Transverse colon (tissue), 4 donors: Measurements from ENCODE around the gene TMEM187. TPM values are rescaled to one million over a fixed set of nuclear protein-coding genes. Genes with fewer than 3 reads are reported as not detected.

Source experiments
- DNase-seq: peaks from one replicate; pipeline ENCODE4 v3.0.0-alpha.2; 2019
- H3K27ac ChIP-seq, 4 donors: fragments of 200-600 bp; sonication (generic); 2 replicates each; pipeline ENCODE4 v1.5.1; 2016 to 2018; ENCODE audit warnings: inconsistent platforms in 4 of 4
- H3K27me3 ChIP-seq: fragments of 200-600 bp; sonication (generic); 2 replicates; pipeline ENCODE4 v1.5.1; 2017; ENCODE audit warnings: inconsistent platforms
- H3K36me3 ChIP-seq, 4 donors: fragments of 200-600 bp; sonication (generic); 2 replicates each; pipeline ENCODE4 v1.5.1; 2017 to 2019; ENCODE audit warnings: inconsistent platforms in 4 of 4
- H3K4me1 ChIP-seq, 4 donors: fragments of 200-600 bp; sonication (generic); 2 replicates each; pipeline ENCODE4 v1.5.1; 2017 to 2020; ENCODE audit warnings: inconsistent platforms in 4 of 4
- H3K4me3 ChIP-seq, 4 donors: fragments of 200-600 bp; sonication (generic); 1 replicate in 1 of 4; 2 replicates in 3 of 4; pipeline versions ENCODE4 v1.5.1 to v1.6.1; 2017 to 2019; ENCODE audit warnings: inconsistent platforms in 4 of 4
- H3K9me3 ChIP-seq, 2 donors: fragments of 200-600 bp; sonication (generic); 2 replicates each; pipeline ENCODE4 v1.5.1; 2017 to 2019; ENCODE audit warnings: inconsistent platforms in 2 of 2
- CTCF ChIP-seq, 5 experiments: fragments of 200-600 bp in 3 of 5; fragments of 450-650 bp in 2 of 5; sonication (generic) in 3 of 5; IDR thresholded peaks; 1 replicate in 2 of 5; 2 replicates in 3 of 5; pipeline ENCODE4 v1.5.1; 2016 to 2017; ENCODE audit warnings: antibody characterized with exemption in 5 of 5, inconsistent platforms in 3 of 5, mild to moderate bottlenecking in 2 of 5, moderate library complexity in 1 of 5
- EP300 ChIP-seq: sonication (generic); formaldehyde crosslinking; IDR thresholded peaks from one replicate; pipeline ENCODE4 v1.6.1; 2017; ENCODE audit warnings: antibody characterized with exemption, low read depth
- POLR2A ChIP-seq: fragments of 450-650 bp; IDR thresholded peaks from one replicate; pipeline ENCODE4 v1.6.1; 2016; ENCODE audit warnings: antibody characterized with exemption, mild to moderate bottlenecking, moderate library complexity
- POLR2AphosphoS5 ChIP-seq, 3 donors: sonication (generic); formaldehyde crosslinking; IDR thresholded peaks; one replicate each; pipeline ENCODE4 v1.6.1; 2016; ENCODE audit warnings: antibody characterized with exemption in 3 of 3
- WGBS, 2 donors: methylation state at CpG; one replicate each; pipeline ENCODE4 v1.1.5; 2018; ENCODE audit warnings: low coverage in 1 of 2; 5-methylcytosine and 5-hydroxymethylcytosine counted together
- in situ Hi-C, 4 donors: fragments of 200-750 bp; cut with MboI; loops; one replicate each; pipeline versions ENCODE4 v1.15.0 to v1.15.1; 2017; ENCODE audit warnings: low sequenced_read_pairs in 3 of 4, low pct_ligation_motif_present in 1 of 4, low pct_unique_long_range_greater_than_20kb in 1 of 4
- intact Hi-C: fragments of 100-400 bp; cut with DNase I; formaldehyde crosslinking; loops from one replicate; pipeline ENCODE4 v1.15.1; 2023; ENCODE audit warnings: low total_unique reads
- total RNA-seq, 4 donors: library from RNA; depleted of rRNA; stranded (reverse); fragments of >200 nt; gene quantifications; one replicate each; pipeline ENCODE4 v1.1.0, GENCODE V29; 2016

TMEM187 gene
- total RNA-seq, 4 donors from 2014 or later, result 1.6 to 11.2 (median 5.5) TPM

- intact Hi-C loops, result no loop called here
- in situ Hi-C loops, result loop anchor here in 1 of 4 donors (25.0 kb wide), 2 partner anchors 141 to 966 kb away; partner anchors contain the start of genes IDH3G, SRPK3 and SSR4
Observed at GRCh38 chrX:153927922-153928760, 44.4 kb upstream of the TMEM187 start.

GRCh38 chrX:153928846-153929245 is 43.7 kb upstream of the TMEM187 start:
- DNase-seq, result no peak
- intact Hi-C loops, result no loop called here
- Histone ChIP-seq H3K9me3 (no peaks in the 10 kb centered on the region), H3K27me3 (no peaks in the 10 kb centered on the region), H3K4me3 (peak overlapping the region in 1 of 4 donors; percentile 25), H3K36me3 (no peaks in the 10 kb centered on the region), H3K27ac (peak overlapping the region; percentile 75 to 96 (median 81)), H3K4me1 (peaks cover 6 to 27% (median 17%) of the 10 kb centered on the region in 4 donors)
- in situ Hi-C loops, result loop anchor here in 1 of 4 donors (25.0 kb wide), 2 partner anchors 142 to 967 kb away; partner anchors contain the start of genes IDH3G, SRPK3 and SSR4
- TF ChIP-seq EP300 (no peak), POLR2AphosphoS5 (IDR thresholded peaks at IDR 0.05) (no peak), POLR2A (no peak), CTCF (IDR thresholded peaks at IDR 0.05) (no peak)
- WGBS, 2 donors, result 39% methylated on average over 9 of the region's 9 CpGs; no CpG with 5 or more reads in 1 of the 2 donors

More at GRCh38 chrX:153927922-153928760, 44.4 kb upstream of the TMEM187 start:
- Histone ChIP-seq H3K27ac (peak overlapping the region; percentile 96 to 99 (median 98)), H3K9me3 (no peaks in the 10 kb centered on the region), H3K27me3 (no peaks in the 10 kb centered on the region), H3K36me3 (no peaks in the 10 kb centered on the region), H3K4me3 (peak overlapping the region; percentile 52 to 63 (median 53)), H3K4me1 (peaks cover 7 to 26% (median 16%) of the 10 kb centered on the region in 4 donors)
- DNase-seq, result peak; percentile 96
- WGBS, 2 donors, result 43% methylated on average over 60 of the region's 76 CpGs; no CpG with 5 or more reads in 1 of the 2 donors
- TF ChIP-seq EP300 (no peak), POLR2AphosphoS5 (IDR thresholded peaks at IDR 0.05) (peak; percentile 65 to 78 (median 69)), POLR2A (peak; percentile 65), CTCF (IDR thresholded peaks at IDR 0.05) (no peak)

GRCh38 chrX:153929576-153929975 is 43.0 kb upstream of the TMEM187 start:
- Histone ChIP-seq H3K27me3 (no peaks in the 10 kb centered on the region), H3K36me3 (no peaks in the 10 kb centered on the region), H3K9me3 (no peaks in the 10 kb centered on the region), H3K4me3 (no peak overlapping the region), H3K4me1 (peaks cover 6 to 30% (median 21%) of the 10 kb centered on the region in 4 donors), H3K27ac (peak overlapping the region; percentile 75 to 96 (median 81))
- DNase-seq, result no peak
- TF ChIP-seq EP300 (no peak), POLR2AphosphoS5 (IDR thresholded peaks at IDR 0.05) (no peak)
- WGBS, 2 donors, result 87% methylated on average over 10 of the region's 10 CpGs; no CpG with 5 or more reads in 1 of the 2 donors
- in situ Hi-C loops, result loop anchor here in 1 of 4 donors (25.0 kb wide), 2 partner anchors 142 to 967 kb away; partner anchors contain the start of genes IDH3G, SRPK3 and SSR4
- intact Hi-C loops, result no loop called here

- peaks cover 7 to 32% (median 22%) of the 10 kb centered on the region in 4 donors for H3K4me1 ChIP-seq
- intact Hi-C loops, result no loop called here
Observed at GRCh38 chrX:153930011-153930910, 42.3 kb upstream of the TMEM187 start.

More at GRCh38 chrX:153930011-153930910, 42.3 kb upstream of the TMEM187 start:
- Histone ChIP-seq H3K4me3 (no peak overlapping the region), H3K9me3 (no peaks in the 10 kb centered on the region), H3K27ac (peak overlapping the region in 3 of 4 donors; percentile 75 to 86 (median 76)), H3K27me3 (no peaks in the 10 kb centered on the region), H3K36me3 (no peaks in the 10 kb centered on the region)
- 87% methylated on average over 31 of the region's 31 CpGs; no CpG with 5 or more reads in 1 of the 2 donors for WGBS, 2 donors
- in situ Hi-C loops, result loop anchor here in 1 of 4 donors (25.0 kb wide), 2 partner anchors 143 to 968 kb away; partner anchors contain the start of genes IDH3G, SRPK3 and SSR4
- DNase-seq, result no peak
- TF ChIP-seq EP300, result no peak
- no peak for TF ChIP-seq POLR2A
- no peak for TF ChIP-seq POLR2AphosphoS5 (IDR thresholded peaks at IDR 0.05)
- no peak for TF ChIP-seq CTCF (IDR thresholded peaks at IDR 0.05)
